Esophagus squamous epithelium (tissue), 4 donors: ENCODE data around the gene TMEM252.

Experiments used
- POLR2A ChIP-seq, 4 donors: fragments of 450-650 bp; IDR thresholded peaks; one replicate each; pipeline ENCODE4 v1.6.1; 2017; ENCODE audit warnings: antibody characterized with exemption in 4 of 4, mild to moderate bottlenecking in 4 of 4, moderate library complexity in 3 of 4
- TF ChIP-seq, protein P1 (sequence below), 6 experiments: fragments of 450-650 bp in 4 of 6; fragments of 200-600 bp in 2 of 6; sonication (generic) in 2 of 6; IDR thresholded peaks; one replicate each; pipeline ENCODE4 v1.5.1; 2016 to 2019; ENCODE audit warnings: antibody characterized with exemption in 6 of 6, mild to moderate bottlenecking in 4 of 6, moderate library complexity in 4 of 6

DNA sequence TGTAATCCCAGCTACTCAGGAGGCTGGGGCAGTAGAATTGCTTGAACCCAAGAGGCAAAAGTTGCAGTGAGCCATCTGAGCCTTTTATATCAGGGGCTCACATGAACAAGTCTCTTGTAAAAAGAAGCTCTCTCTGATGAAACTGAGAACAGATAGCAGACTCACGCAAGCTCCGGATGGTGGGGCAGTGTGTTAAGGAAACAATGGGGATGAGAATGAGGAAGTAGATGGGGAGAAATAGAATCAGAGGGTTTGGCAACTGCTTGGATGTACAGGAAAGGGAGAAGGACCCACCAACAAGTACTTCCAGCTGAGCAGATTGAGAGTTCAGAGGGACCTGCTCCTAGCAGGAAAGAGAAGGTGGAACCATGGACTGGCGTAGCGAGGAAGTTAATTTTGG lies 18.6 kb downstream of the TMEM252 start:
- TF ChIP-seq, protein P1, sequence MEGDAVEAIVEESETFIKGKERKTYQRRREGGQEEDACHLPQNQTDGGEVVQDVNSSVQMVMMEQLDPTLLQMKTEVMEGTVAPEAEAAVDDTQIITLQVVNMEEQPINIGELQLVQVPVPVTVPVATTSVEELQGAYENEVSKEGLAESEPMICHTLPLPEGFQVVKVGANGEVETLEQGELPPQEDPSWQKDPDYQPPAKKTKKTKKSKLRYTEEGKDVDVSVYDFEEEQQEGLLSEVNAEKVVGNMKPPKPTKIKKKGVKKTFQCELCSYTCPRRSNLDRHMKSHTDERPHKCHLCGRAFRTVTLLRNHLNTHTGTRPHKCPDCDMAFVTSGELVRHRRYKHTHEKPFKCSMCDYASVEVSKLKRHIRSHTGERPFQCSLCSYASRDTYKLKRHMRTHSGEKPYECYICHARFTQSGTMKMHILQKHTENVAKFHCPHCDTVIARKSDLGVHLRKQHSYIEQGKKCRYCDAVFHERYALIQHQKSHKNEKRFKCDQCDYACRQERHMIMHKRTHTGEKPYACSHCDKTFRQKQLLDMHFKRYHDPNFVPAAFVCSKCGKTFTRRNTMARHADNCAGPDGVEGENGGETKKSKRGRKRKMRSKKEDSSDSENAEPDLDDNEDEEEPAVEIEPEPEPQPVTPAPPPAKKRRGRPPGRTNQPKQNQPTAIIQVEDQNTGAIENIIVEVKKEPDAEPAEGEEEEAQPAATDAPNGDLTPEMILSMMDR (IDR thresholded peaks at IDR 0.05): no peak
- TF ChIP-seq POLR2A (IDR thresholded peaks at IDR 0.05): no peak
